ENCODE measurements around the gene VPS37B.

VPS37B gene

GRCh38 chr12:122847516-122847836 is 48.4 kb downstream of the VPS37B start:
- DNase-seq (ENCODE audit: low read depth): no peak
- H3K4me3 ChIP-seq (ENCODE audit: control insufficient read depth, low read depth, low read length): no peak overlapping the region
- TF ChIP-seq, protein P1, sequence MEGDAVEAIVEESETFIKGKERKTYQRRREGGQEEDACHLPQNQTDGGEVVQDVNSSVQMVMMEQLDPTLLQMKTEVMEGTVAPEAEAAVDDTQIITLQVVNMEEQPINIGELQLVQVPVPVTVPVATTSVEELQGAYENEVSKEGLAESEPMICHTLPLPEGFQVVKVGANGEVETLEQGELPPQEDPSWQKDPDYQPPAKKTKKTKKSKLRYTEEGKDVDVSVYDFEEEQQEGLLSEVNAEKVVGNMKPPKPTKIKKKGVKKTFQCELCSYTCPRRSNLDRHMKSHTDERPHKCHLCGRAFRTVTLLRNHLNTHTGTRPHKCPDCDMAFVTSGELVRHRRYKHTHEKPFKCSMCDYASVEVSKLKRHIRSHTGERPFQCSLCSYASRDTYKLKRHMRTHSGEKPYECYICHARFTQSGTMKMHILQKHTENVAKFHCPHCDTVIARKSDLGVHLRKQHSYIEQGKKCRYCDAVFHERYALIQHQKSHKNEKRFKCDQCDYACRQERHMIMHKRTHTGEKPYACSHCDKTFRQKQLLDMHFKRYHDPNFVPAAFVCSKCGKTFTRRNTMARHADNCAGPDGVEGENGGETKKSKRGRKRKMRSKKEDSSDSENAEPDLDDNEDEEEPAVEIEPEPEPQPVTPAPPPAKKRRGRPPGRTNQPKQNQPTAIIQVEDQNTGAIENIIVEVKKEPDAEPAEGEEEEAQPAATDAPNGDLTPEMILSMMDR (IDR thresholded peaks at IDR 0.05; ENCODE audit: control insufficient read depth, insufficient read depth, low read depth, low read length, missing control alignments): no peak

GRCh38 chr12:122846622-122847515 is 49.1 kb downstream of the VPS37B start:
- H3K4me3 ChIP-seq (ENCODE audit: control insufficient read depth, low read depth, low read length): no peak overlapping the region
- TF ChIP-seq, protein P1 (IDR thresholded peaks at IDR 0.05; ENCODE audit: control insufficient read depth, insufficient read depth, low read depth, low read length, missing control alignments): no peak
- no peak for DNase-seq (ENCODE audit: low read depth)

GRCh38 chr12:122845865-122846621 is 49.9 kb downstream of the VPS37B start:
- TF ChIP-seq, protein P1 (IDR thresholded peaks at IDR 0.05; ENCODE audit: control insufficient read depth, insufficient read depth, low read depth, low read length, missing control alignments): no peak
- DNase-seq (ENCODE audit: low read depth): no peak

GRCh38 chr12:122845041-122845864 is 50.7 kb downstream of the VPS37B start:
- TF ChIP-seq, protein P1 (IDR thresholded peaks at IDR 0.05; ENCODE audit: control insufficient read depth, insufficient read depth, low read depth, low read length, missing control alignments): no peak
- H3K4me3 ChIP-seq (ENCODE audit: control insufficient read depth, low read depth, low read length): no peak overlapping the region
- DNase-seq (ENCODE audit: low read depth): no peak

More at GRCh38 chr12:122845865-122846621, 49.9 kb downstream of the VPS37B start:
- H3K4me3 ChIP-seq (ENCODE audit: control insufficient read depth, low read depth, low read length): no peak overlapping the region

GRCh38 chr12:122844366-122844971 is 51.5 kb downstream of the VPS37B start:
- DNase-seq (ENCODE audit: low read depth): no peak
- no peak overlapping the region for H3K4me3 ChIP-seq (ENCODE audit: control insufficient read depth, low read depth, low read length)
- TF ChIP-seq, protein P1 (IDR thresholded peaks at IDR 0.05; ENCODE audit: control insufficient read depth, insufficient read depth, low read depth, low read length, missing control alignments): no peak

DNA sequence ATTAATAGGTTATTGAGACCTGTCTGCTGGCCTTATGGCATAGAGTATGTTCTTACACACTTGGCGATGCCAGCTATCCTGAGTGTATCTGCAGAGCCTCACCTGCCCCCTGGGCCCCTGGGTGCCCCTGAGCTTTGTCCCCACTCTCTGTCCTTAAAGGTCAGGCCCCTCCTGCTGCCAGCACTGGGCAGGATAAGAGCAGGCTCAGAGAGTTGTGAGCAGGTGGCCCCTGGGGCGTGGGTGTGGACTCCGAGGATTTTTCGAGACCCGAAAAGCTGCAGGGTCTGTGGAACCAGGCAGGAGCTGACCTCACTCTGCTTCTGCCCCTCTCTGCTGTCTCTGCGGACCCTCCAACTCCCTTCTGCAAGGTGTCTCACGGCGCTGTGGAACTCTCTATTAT is 52.5 kb downstream of the VPS37B start:
- no peak overlapping the region for H3K4me3 ChIP-seq (ENCODE audit: control insufficient read depth, low read depth, low read length)
- no peak for DNase-seq (ENCODE audit: low read depth)
- TF ChIP-seq, protein P1 (IDR thresholded peaks at IDR 0.05; ENCODE audit: control insufficient read depth, insufficient read depth, low read depth, low read length, missing control alignments): no peak

Measured in AG09309 (cell line).